GM13976 (cell line): ENCODE data around the gene CTBS.

Source experiments
- DNase-seq: peaks from one replicate; pipeline ENCODE4 v3.0.0; 2012; ENCODE audit warnings: low spot score
- CTCF ChIP-seq: IDR thresholded peaks from 2 replicates; pipeline ENCODE4 v1.5.1; 2012; ENCODE audit warnings: borderline replicate concordance, mild to moderate bottlenecking; ENCODE audit not compliant: insufficient read depth; ENCODE audit errors: extremely low read depth, missing control alignments, control extremely low read depth
- in situ Hi-C: fragments of 300-500 bp; cut with MboI; formaldehyde crosslinking; loops from one replicate; pipeline ENCODE4 v1.12.0; 2022; ENCODE audit warnings: low sequenced_read_pairs, mixed read lengths, inconsistent platforms; ENCODE audit not compliant: unreplicated experiment

Gene CTBS

GRCh38 chr1:84539972-84540371 lies 34.3 kb downstream of the CTBS start:
- in situ Hi-C loops: no loop called here
- TF ChIP-seq CTCF: no peak
- no peak for DNase-seq

GRCh38 chr1:84538599-84538998 lies 35.6 kb downstream of the CTBS start:
- in situ Hi-C loops: no loop called here
- TF ChIP-seq CTCF: no peak
- DNase-seq: no peak

- no peak for DNase-seq
- in situ Hi-C loops: no loop called here
- TF ChIP-seq CTCF: no peak
These were observed 48.5 kb downstream of the CTBS start for GRCh38 chr1:84525779-84526178.

DNA sequence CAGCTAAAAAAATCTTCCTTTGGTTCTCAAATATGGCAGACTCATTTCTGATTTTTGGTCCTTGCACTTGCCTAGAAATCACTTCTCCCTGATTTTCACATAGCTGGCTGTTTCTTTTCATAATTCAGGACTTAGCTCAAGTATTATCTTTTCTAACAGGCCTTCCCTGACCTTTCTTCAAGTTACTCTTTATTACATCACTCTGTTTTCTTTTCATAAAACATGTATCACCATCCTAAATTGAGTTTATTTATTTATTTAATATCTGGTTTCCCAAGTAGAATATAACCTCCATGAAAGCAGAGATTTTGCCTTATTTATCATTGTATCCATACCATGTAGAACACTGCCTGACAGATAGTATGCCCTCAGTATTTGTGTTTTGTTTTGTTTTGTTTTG lies 49.6 kb downstream of the CTBS start:
- in situ Hi-C loops: no loop called here
- DNase-seq: no peak
- no peak for TF ChIP-seq CTCF

DNA sequence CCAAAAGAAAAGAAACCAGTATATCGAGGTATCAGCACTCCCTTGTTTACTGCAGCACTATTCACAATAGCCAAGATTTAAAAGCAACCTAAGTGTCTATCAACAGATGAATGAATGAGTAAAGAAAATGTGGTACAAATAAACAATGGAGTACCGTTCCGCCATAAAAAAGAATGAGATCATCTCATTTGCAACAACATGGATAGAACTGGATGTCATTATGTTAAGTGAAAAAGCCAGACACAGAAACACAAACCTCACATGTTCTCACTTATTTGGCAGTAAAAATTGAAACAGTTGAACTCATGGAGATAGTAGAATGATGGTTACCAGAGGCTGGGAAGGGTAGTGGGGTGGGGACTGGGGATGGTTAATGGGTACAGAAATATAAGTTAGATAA lies 63.6 kb downstream of the CTBS start:
- no peak for DNase-seq
- in situ Hi-C loops: no loop called here
- no peak for TF ChIP-seq CTCF

GRCh38 chr1:84510165-84510564 lies 64.1 kb downstream of the CTBS start:
- TF ChIP-seq CTCF: no peak
- DNase-seq: no peak
- in situ Hi-C loops: no loop called here

DNA sequence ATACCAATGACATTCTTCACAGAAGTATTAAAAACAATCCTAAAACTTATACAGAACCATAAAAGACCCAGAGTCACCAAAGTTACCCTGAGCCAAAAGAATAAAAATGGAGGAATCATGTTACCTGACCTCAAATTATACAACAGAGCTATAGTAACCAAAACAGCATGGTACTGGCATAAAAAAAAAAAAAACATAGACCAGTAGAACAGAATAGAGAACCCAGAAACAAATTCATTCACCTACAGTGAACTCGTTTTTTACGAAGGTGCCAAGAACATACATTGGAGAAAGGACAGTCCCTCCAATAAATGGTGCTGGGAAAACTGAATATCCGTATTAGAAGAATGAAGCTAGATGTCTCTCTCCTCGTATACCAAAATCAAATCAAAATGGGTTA lies 65.2 kb downstream of the CTBS start:
- TF ChIP-seq CTCF: no peak
- in situ Hi-C loops: no loop called here
- no peak for DNase-seq
